GM23338 (cell line): ENCODE results near the gene BMPR1B. TPM values are rescaled to one million over a fixed set of nuclear protein-coding genes. Genes with fewer than 3 reads are reported as not detected.

Experiments
- ATAC-seq: fragments of 200-7000 bp; cut with Tn5 transposase; 3 replicates; pipeline ENCODE4 v1.9.1; 2020
- DNase-seq: peaks from one replicate; pipeline ENCODE4 v3.0.0-alpha.2; 2015; ENCODE audit warnings: low spot score
- H2AFZ ChIP-seq: fragments of 200-600 bp; sonication (generic); 2 replicates; pipeline ENCODE4 v1.8.0; 2016; ENCODE audit warnings: antibody characterized with exemption, mild to moderate bottlenecking, moderate library complexity
- H3F3A ChIP-seq: fragments of 200-600 bp; sonication (generic); replicated peaks from 2 replicates; pipeline ENCODE4 v1.8.0; 2017; ENCODE audit warnings: antibody characterized with exemption, mixed run types, low read depth
- H3K27ac ChIP-seq: fragments of 200-600 bp; sonication (generic); 2 replicates; pipeline ENCODE4 v1.6.1; 2016; ENCODE audit warnings: low read depth
- H3K27me3 ChIP-seq: fragments of 200-600 bp; sonication (generic); 2 replicates; pipeline ENCODE4 v1.8.0; 2016; ENCODE audit warnings: mild to moderate bottlenecking, mixed run types, moderate library complexity; ENCODE audit not compliant: insufficient read depth
- H3K36me3 ChIP-seq: fragments of 200-600 bp; sonication (generic); 2 replicates; pipeline ENCODE4 v1.8.0; 2016; ENCODE audit warnings: mild to moderate bottlenecking; ENCODE audit not compliant: insufficient read depth
- H3K4me1 ChIP-seq: fragments of 200-600 bp; sonication (generic); 2 replicates; pipeline ENCODE4 v1.8.0; 2016; ENCODE audit warnings: mild to moderate bottlenecking, moderate library complexity; ENCODE audit not compliant: insufficient read depth
- H3K4me2 ChIP-seq: fragments of 200-600 bp; sonication (generic); 2 replicates; pipeline ENCODE4 v1.7.1; 2017; ENCODE audit warnings: mixed run types
- H3K4me3 ChIP-seq: fragments of 200-600 bp; sonication (generic); 2 replicates; pipeline ENCODE4 v1.6.1; 2016; ENCODE audit warnings: mixed run types
- H3K79me2 ChIP-seq: fragments of 200-600 bp; sonication (generic); replicated peaks from 2 replicates; pipeline ENCODE4 v1.8.0; 2017; ENCODE audit warnings: mild to moderate bottlenecking; ENCODE audit not compliant: insufficient read depth
- H3K9me2 ChIP-seq: fragments of 200-600 bp; sonication (generic); 2 replicates; pipeline ENCODE4 v1.8.0; 2017; ENCODE audit not compliant: insufficient read depth
- H4K20me1 ChIP-seq: fragments of 200-600 bp; sonication (generic); replicated peaks from 2 replicates; pipeline ENCODE4 v1.8.0; 2017; ENCODE audit warnings: mild to moderate bottlenecking; ENCODE audit not compliant: insufficient read depth
- H3K27ac Mint-ChIP-seq: 2 replicates; pipeline ENCODE4 v1.8.0; 2020; ENCODE audit warnings: inconsistent platforms, mild to moderate bottlenecking, moderate library complexity, mixed read lengths
- H3K27me3 Mint-ChIP-seq: 3 replicates; pipeline ENCODE4 v1.8.0; 2022; ENCODE audit warnings: low read depth, mild to moderate bottlenecking, moderate library complexity, mixed read lengths, inconsistent platforms; ENCODE audit not compliant: insufficient read depth, poor library complexity
- H3K36me3 Mint-ChIP-seq: 3 replicates; pipeline ENCODE4 v1.8.0; 2021; ENCODE audit warnings: low read depth, mild to moderate bottlenecking, inconsistent platforms, moderate library complexity, mixed read lengths
- H3K4me1 Mint-ChIP-seq: 3 replicates; pipeline ENCODE4 v1.8.0; 2020; ENCODE audit warnings: mild to moderate bottlenecking, inconsistent platforms, mixed read lengths
- H3K4me3 Mint-ChIP-seq: 3 replicates; pipeline ENCODE4 v1.8.0; 2021; ENCODE audit warnings: moderate library complexity, mild to moderate bottlenecking, inconsistent platforms, mixed read lengths
- H3K9me3 Mint-ChIP-seq: 3 replicates; pipeline ENCODE4 v1.8.0; 2020; ENCODE audit warnings: moderate library complexity, mild to moderate bottlenecking, inconsistent platforms, mixed read lengths
- CTCF ChIP-seq, 2 experiments: fragments of 200-600 bp in 1 of 2; sonication (generic) in 1 of 2; conservative IDR thresholded peaks; 2 replicates each; pipeline versions ENCODE4 v1.5.1 to v1.6.1; 2016 to 2017; ENCODE audit warnings: antibody characterized with exemption in 2 of 2, low read depth in 2 of 2, mild to moderate bottlenecking in 2 of 2, moderate library complexity in 1 of 2
- EZH2 ChIP-seq: fragments of 200-600 bp; sonication (generic); IDR thresholded peaks from one replicate; pipeline ENCODE4 v1.8.0; 2017; ENCODE audit warnings: antibody characterized with exemption, mild to moderate bottlenecking, low read depth; ENCODE audit not compliant: unreplicated experiment
- EZH2phosphoT487 ChIP-seq: fragments of 200-600 bp; sonication (generic); IDR thresholded peaks from one replicate; pipeline ENCODE4 v1.8.1; 2018; ENCODE audit warnings: antibody characterized with exemption; ENCODE audit not compliant: unreplicated experiment
- NANOG ChIP-seq: IDR thresholded peaks from 2 replicates; pipeline ENCODE4 v1.6.1; 2016; ENCODE audit warnings: antibody characterized with exemption, borderline replicate concordance
- POLR2AphosphoS5 ChIP-seq: IDR thresholded peaks from 2 replicates; pipeline ENCODE4 v1.6.1; 2016; ENCODE audit warnings: antibody characterized with exemption, low read depth
- STAT1 ChIP-seq: IDR thresholded peaks from one replicate; pipeline ENCODE4 v1.6.1; 2016; ENCODE audit warnings: antibody characterized with exemption; ENCODE audit not compliant: unreplicated experiment
- ZNF462 ChIP-seq: fragments of 250-450 bp; sonication (Bioruptor Pico); IDR thresholded peaks from 2 replicates; pipeline ENCODE4 v1.5.0; 2020; ENCODE audit warnings: mild to moderate bottlenecking, moderate library complexity
- polyA plus RNA-seq: library from polyadenylated mRNA; unstranded; fragments of >200 nt; fragmentation: Nextera tagmentation; extraction: Ambion mirVana; gene quantifications from 2 replicates; pipeline ENCODE4 v1.2.1, GENCODE V29; 2016
- total RNA-seq: library from RNA; depleted of rRNA; stranded (reverse); fragments of >200 nt; shearing (Covaris generic); gene quantifications from 2 replicates; pipeline ENCODE4 v1.2.3, GENCODE V29; 2014
- TF ChIP-seq, protein P1 (sequence below): IDR thresholded peaks from one replicate; pipeline ENCODE4 v1.6.1; 2018; ENCODE audit warnings: antibody characterized with exemption; ENCODE audit not compliant: unreplicated experiment

BMPR1B gene
- total and polyA plus RNA-seq, 2 experiments from 2014 or later = 0.48 to 1.0 TPM

DNA sequence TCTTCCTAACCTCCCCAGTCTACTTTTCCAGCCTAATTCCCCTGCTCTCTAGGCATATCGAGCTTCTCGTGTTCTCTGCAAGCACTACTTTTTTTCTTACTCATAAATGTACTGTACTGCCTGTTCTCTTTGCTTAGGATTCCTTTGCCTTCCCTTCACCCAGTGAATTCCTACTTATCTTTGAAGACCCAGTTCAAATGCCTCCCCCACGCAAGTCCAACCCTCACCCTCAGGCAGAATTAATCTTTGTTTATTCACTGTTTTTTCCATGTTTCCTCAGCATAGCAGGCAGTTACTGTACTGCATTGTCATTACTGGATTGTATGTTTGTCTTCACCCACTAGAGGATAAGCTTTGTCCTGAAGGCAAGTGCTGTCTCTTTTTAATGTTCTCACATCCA is 287.7 kb downstream of the BMPR1B start (continued):
- TF ChIP-seq, protein P1, sequence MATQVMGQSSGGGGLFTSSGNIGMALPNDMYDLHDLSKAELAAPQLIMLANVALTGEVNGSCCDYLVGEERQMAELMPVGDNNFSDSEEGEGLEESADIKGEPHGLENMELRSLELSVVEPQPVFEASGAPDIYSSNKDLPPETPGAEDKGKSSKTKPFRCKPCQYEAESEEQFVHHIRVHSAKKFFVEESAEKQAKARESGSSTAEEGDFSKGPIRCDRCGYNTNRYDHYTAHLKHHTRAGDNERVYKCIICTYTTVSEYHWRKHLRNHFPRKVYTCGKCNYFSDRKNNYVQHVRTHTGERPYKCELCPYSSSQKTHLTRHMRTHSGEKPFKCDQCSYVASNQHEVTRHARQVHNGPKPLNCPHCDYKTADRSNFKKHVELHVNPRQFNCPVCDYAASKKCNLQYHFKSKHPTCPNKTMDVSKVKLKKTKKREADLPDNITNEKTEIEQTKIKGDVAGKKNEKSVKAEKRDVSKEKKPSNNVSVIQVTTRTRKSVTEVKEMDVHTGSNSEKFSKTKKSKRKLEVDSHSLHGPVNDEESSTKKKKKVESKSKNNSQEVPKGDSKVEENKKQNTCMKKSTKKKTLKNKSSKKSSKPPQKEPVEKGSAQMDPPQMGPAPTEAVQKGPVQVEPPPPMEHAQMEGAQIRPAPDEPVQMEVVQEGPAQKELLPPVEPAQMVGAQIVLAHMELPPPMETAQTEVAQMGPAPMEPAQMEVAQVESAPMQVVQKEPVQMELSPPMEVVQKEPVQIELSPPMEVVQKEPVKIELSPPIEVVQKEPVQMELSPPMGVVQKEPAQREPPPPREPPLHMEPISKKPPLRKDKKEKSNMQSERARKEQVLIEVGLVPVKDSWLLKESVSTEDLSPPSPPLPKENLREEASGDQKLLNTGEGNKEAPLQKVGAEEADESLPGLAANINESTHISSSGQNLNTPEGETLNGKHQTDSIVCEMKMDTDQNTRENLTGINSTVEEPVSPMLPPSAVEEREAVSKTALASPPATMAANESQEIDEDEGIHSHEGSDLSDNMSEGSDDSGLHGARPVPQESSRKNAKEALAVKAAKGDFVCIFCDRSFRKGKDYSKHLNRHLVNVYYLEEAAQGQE = no peak
- no peak for TF ChIP-seq EZH2phosphoT487
- no peak for TF ChIP-seq CTCF (conservative IDR thresholded peaks at IDR 0.05; ENCODE audit: low read depth in 2 of 2)

GRCh38 chr4:95048296-95048695 is 290.5 kb downstream of the BMPR1B start:
- no peak overlapping the region for H3K4me3 Mint-ChIP-seq
- DNase-seq (no peak), ATAC-seq (no peak)
- H2AFZ ChIP-seq = no peak overlapping the region
- peaks cover 19% of the 10 kb centered on the region for H3K4me1 ChIP-seq
- H3K27ac ChIP-seq = no peak overlapping the region
- no peaks in the 10 kb centered on the region for H3K27me3 Mint-ChIP-seq
- no peaks in the 10 kb centered on the region for H3K9me2 ChIP-seq
- H4K20me1 ChIP-seq = no peaks in the 10 kb centered on the region
- no peaks in the 10 kb centered on the region for H3K27me3 ChIP-seq
- peaks cover 5% of the 10 kb centered on the region; the same call in 2 of the 3 replicates for H3K4me1 Mint-ChIP-seq
- H3K79me2 ChIP-seq = no peaks in the 10 kb centered on the region
- H3F3A ChIP-seq = no peaks in the 10 kb centered on the region
- H3K36me3 Mint-ChIP-seq = no peaks in the 10 kb centered on the region
- H3K27ac Mint-ChIP-seq = no peak overlapping the region
- H3K36me3 ChIP-seq = no peaks in the 10 kb centered on the region
- no peaks in the 10 kb centered on the region for H3K9me3 Mint-ChIP-seq
- TF ChIP-seq STAT1 = no peak
- TF ChIP-seq, protein P1 = no peak
- TF ChIP-seq EZH2 = no peak
- TF ChIP-seq EZH2phosphoT487 = no peak
- TF ChIP-seq NANOG = no peak
- no peak for TF ChIP-seq ZNF462 (CRISPR knock-in tag)
- no peak for TF ChIP-seq POLR2AphosphoS5
- H3K4me2 ChIP-seq = no peak overlapping the region
- H3K4me3 ChIP-seq = no peak overlapping the region
